GM19351 (cell line): ENCODE results near the gene ADARB2.

ENCODE experiments used
- ATAC-seq: cut with Tn5 transposase; IDR thresholded peaks from one replicate; pipeline ENCODE4 v1.9.1; 2021; ENCODE audit warnings: mild to moderate bottlenecking, moderate library complexity; ENCODE audit not compliant: unreplicated experiment

The ADARB2 gene

GRCh38 chr10:1154531-1155295 lies 582.6 kb downstream of the ADARB2 start:
- ATAC-seq, result no peak

GRCh38 chr10:1153805-1154351 lies 583.4 kb downstream of the ADARB2 start:
- ATAC-seq, result no peak

- no peak for ATAC-seq
These were observed 584.0 kb downstream of the ADARB2 start for GRCh38 chr10:1153251-1153763.

- ATAC-seq, result no peak
These were observed 584.7 kb downstream of the ADARB2 start for GRCh38 chr10:1152386-1153250.

GRCh38 chr10:1151076-1152033 lies 586.0 kb downstream of the ADARB2 start:
- no peak for ATAC-seq

GRCh38 chr10:1150638-1150955 lies 586.7 kb downstream of the ADARB2 start:
- ATAC-seq, result no peak

GRCh38 chr10:1149793-1150637 lies 587.3 kb downstream of the ADARB2 start:
- ATAC-seq, result no peak

GRCh38 chr10:1148855-1149605 lies 588.3 kb downstream of the ADARB2 start:
- ATAC-seq, result no peak

- ATAC-seq, result no peak
These were observed 589.5 kb downstream of the ADARB2 start for GRCh38 chr10:1147810-1148209.

- ATAC-seq, result no peak
These were observed 594.7 kb downstream of the ADARB2 start for GRCh38 chr10:1142596-1142995.

GRCh38 chr10:1141701-1142100 lies 595.6 kb downstream of the ADARB2 start:
- ATAC-seq, result no peak

GRCh38 chr10:1141261-1141660 lies 596.1 kb downstream of the ADARB2 start:
- ATAC-seq, result no peak

GRCh38 chr10:1138529-1138928 lies 598.8 kb downstream of the ADARB2 start:
- ATAC-seq, result no peak

GRCh38 chr10:1137499-1138163 lies 599.7 kb downstream of the ADARB2 start:
- no peak for ATAC-seq

GRCh38 chr10:1136268-1136667 lies 601.1 kb downstream of the ADARB2 start:
- no peak for ATAC-seq

- no peak for ATAC-seq
These were observed 603.2 kb downstream of the ADARB2 start for GRCh38 chr10:1134156-1134555.

- no peak for ATAC-seq
These were observed 603.8 kb downstream of the ADARB2 start for GRCh38 chr10:1133495-1134045.

- ATAC-seq, result no peak
These were observed 604.7 kb downstream of the ADARB2 start for GRCh38 chr10:1132584-1132983.
